PC-9 (cell line): Measurements from ENCODE around the gene BAG1. TPM values are rescaled to one million over a fixed set of nuclear protein-coding genes. Genes with fewer than 3 reads are reported as not detected.
A peak's percentile ranks its signal among the peaks of the same experiment; 100 is the strongest.

Experiments used
- BruUV-seq: library from RNA; stranded (reverse); fragments of 400-500 nt; replicated peaks from 2 replicates; lab custom pipeline; 2021; lab: Mats Ljungman, UMichigan
- CTCF ChIA-PET: fragments of 300-600 bp; sonication (Branson Sonifier 250); formaldehyde crosslinking; loops from one replicate; lab custom pipeline; 2022; ENCODE audit warnings: antibody characterized with exemption; lab: Charles Lee
- POLR2A ChIA-PET: fragments of 300-600 bp; sonication (Branson Sonifier 250); formaldehyde crosslinking; loops from one replicate; lab custom pipeline; 2022; ENCODE audit warnings: antibody characterized with exemption; ENCODE audit not compliant: unreplicated experiment; lab: Charles Lee
- DNase-seq, 2 experiments: peaks; one replicate each; pipeline versions ENCODE4 v3.0.0 to v3.0.0-alpha.2; 2015 to 2022; ENCODE audit warnings: mixed read lengths in 1 of 2
- H2AFZ ChIP-seq: fragments of 200-600 bp; sonication (generic); 2 replicates; pipeline ENCODE4 v1.8.1; 2017; ENCODE audit warnings: antibody characterized with exemption
- H3F3A ChIP-seq: fragments of 200-600 bp; sonication (generic); 2 replicates; pipeline ENCODE4 v1.8.1; 2017; ENCODE audit warnings: antibody characterized with exemption, mild to moderate bottlenecking, low read depth; ENCODE audit not compliant: insufficient read depth
- H3K27ac ChIP-seq: fragments of 200-600 bp; sonication (generic); 2 replicates; pipeline ENCODE4 v1.6.1; 2016; ENCODE audit warnings: mixed run types
- H3K27me3 ChIP-seq: fragments of 200-600 bp; sonication (generic); 2 replicates; pipeline ENCODE4 v1.6.1; 2016; ENCODE audit warnings: low read depth, mixed run types; ENCODE audit not compliant: insufficient read depth
- H3K36me3 ChIP-seq: fragments of 200-600 bp; sonication (generic); 2 replicates; pipeline ENCODE4 v1.6.1; 2016; ENCODE audit warnings: low read depth, mixed run types
- H3K4me1 ChIP-seq: fragments of 200-600 bp; sonication (generic); replicated peaks from 2 replicates; pipeline ENCODE4 v1.6.1; 2016; ENCODE audit warnings: mixed run types; ENCODE audit not compliant: insufficient read depth
- H3K4me2 ChIP-seq: fragments of 200-600 bp; sonication (generic); 2 replicates; pipeline ENCODE4 v1.6.1; 2017; ENCODE audit warnings: mixed run types
- H3K4me3 ChIP-seq: fragments of 200-600 bp; sonication (generic); 2 replicates; pipeline ENCODE4 v1.6.1; 2016; ENCODE audit warnings: mixed run types
- H3K79me2 ChIP-seq: fragments of 200-600 bp; sonication (generic); 2 replicates; pipeline ENCODE4 v1.6.1; 2017; ENCODE audit warnings: low read depth, mixed run types
- H3K9me2 ChIP-seq: fragments of 200-600 bp; sonication (generic); 2 replicates; pipeline ENCODE4 v1.8.1; 2017; ENCODE audit warnings: mild to moderate bottlenecking; ENCODE audit not compliant: insufficient read depth
- H3K9me3 ChIP-seq: fragments of 200-600 bp; sonication (generic); 2 replicates; pipeline ENCODE4 v1.8.1; 2016; ENCODE audit warnings: low read depth; ENCODE audit not compliant: insufficient read depth
- H4K20me1 ChIP-seq: fragments of 200-600 bp; sonication (generic); 2 replicates; pipeline ENCODE4 v1.8.1; 2017; ENCODE audit not compliant: insufficient read depth
- CTCF ChIP-seq: fragments of 200-600 bp; sonication (generic); conservative IDR thresholded peaks from 2 replicates; pipeline ENCODE4 v1.6.1; 2017; ENCODE audit warnings: mixed run types, antibody characterized with exemption, mild to moderate bottlenecking, moderate library complexity
- EZH2 ChIP-seq: fragments of 200-600 bp; sonication (generic); IDR thresholded peaks from 2 replicates; pipeline ENCODE4 v1.8.0; 2017; ENCODE audit warnings: antibody characterized with exemption, low read depth
- intact Hi-C: fragments of 100-400 bp; cut with micrococcal nuclease; formaldehyde crosslinking; loops from one replicate; pipeline ENCODE4 v1.10.0; 2022; ENCODE audit not compliant: unreplicated experiment
- total RNA-seq: library from RNA; stranded (reverse); gene quantifications from 2 replicates; pipeline ENCODE4 v1.2.3, GENCODE V29; 2021

Gene BAG1
- total RNA-seq, 1 experiment from 2014 or later, result 21.9 TPM

GRCh38 chr9:33290247-33291030, 25.9 kb upstream of the BAG1 start, which contains the start of gene NFX1:
Gene NFX1 (plus strand): TSS chr9:33290516. CDS start chr9:33290573, 57 bp downstream.
- no peaks in the 10 kb centered on the region for H3K36me3 ChIP-seq
- peak within 1 kb of the TSS; percentile 95 for H3K27ac ChIP-seq
- peak within 1 kb of the TSS; percentile 82 for H2AFZ ChIP-seq
- no peaks in the 10 kb centered on the region for H3K27me3 ChIP-seq
- H3K79me2 ChIP-seq, result peaks cover 41% of the 10 kb centered on the region
- H3K9me3 ChIP-seq, result no peaks in the 10 kb centered on the region
- H3F3A ChIP-seq, result peaks cover 11% of the 10 kb centered on the region; the same call in 1 of the 2 replicates
- H4K20me1 ChIP-seq, result peaks cover 4% of the 10 kb centered on the region; the same call in 1 of the 2 replicates
- H3K9me2 ChIP-seq, result no peaks in the 10 kb centered on the region
- ChIA-PET CTCF (interaction anchor here (0.6 to 1.0 kb wide), 2 partner anchors 86 to 162 kb away, joined by 3 to 4 read pairs; no protein-coding TSS in a partner anchor), POLR2A (interaction anchor here (0.6 to 0.9 kb wide), 5 partner anchors 15 to 1361 kb away, joined by 3 to 6 read pairs (median 5); no protein-coding TSS in a partner anchor)
- no peaks in the 10 kb centered on the region; the same call in 1 of the 2 replicates for H3K4me1 ChIP-seq
- intact Hi-C loops, result loop anchor here (1.0 to 10.0 kb wide), 3 partner anchors 61 to 334 kb away; no protein-coding TSS in a partner anchor
- peak within 1 kb of the TSS; percentile 75 for H3K4me3 ChIP-seq
- peak within 1 kb of the TSS; percentile 93 for H3K4me2 ChIP-seq
- TF ChIP-seq EZH2 (no peak), CTCF (no peak)
- peak; percentile 84 to 90 for DNase-seq
- BruUV-seq, result TSS peak; percentile 50

- Histone ChIP-seq H3K27me3 (no peaks in the 10 kb centered on the region), H3K4me3 (peak overlapping the region; percentile 75), H3K4me2 (peak overlapping the region; percentile 82), H3K9me2 (no peaks in the 10 kb centered on the region), H3K9me3 (no peaks in the 10 kb centered on the region), H3K79me2 (peaks cover 38% of the 10 kb centered on the region), H4K20me1 (peaks cover 4% of the 10 kb centered on the region; the same call in 1 of the 2 replicates), H3F3A (peaks cover 11% of the 10 kb centered on the region; the same call in 1 of the 2 replicates), H3K27ac (peak overlapping the region; percentile 95), H3K36me3 (no peaks in the 10 kb centered on the region), H3K4me1 (no peaks in the 10 kb centered on the region; the same call in 1 of the 2 replicates), H2AFZ (peak overlapping the region; percentile 79; the same call in 1 of the 2 replicates)
- intact Hi-C loops, result loop anchor here (1.0 to 10.0 kb wide), 3 partner anchors 61 to 335 kb away; no protein-coding TSS in a partner anchor
- TF ChIP-seq CTCF, result no peak
- no peak for TF ChIP-seq EZH2
- CTCF ChIA-PET, result interaction anchor here (0.6 to 1.0 kb wide), 2 partner anchors 86 to 163 kb away, joined by 3 to 4 read pairs; no protein-coding TSS in a partner anchor
- POLR2A ChIA-PET, result interaction anchor here (0.6 to 0.9 kb wide), 2 partner anchors 14 to 58 kb away, joined by 3 to 4 read pairs; no protein-coding TSS in a partner anchor
- TSS peak; percentile 79 for BruUV-seq
- DNase-seq, result no peak
Measured at GRCh38 chr9:33289936-33290246, 25.4 kb upstream of the BAG1 start.

DNA sequence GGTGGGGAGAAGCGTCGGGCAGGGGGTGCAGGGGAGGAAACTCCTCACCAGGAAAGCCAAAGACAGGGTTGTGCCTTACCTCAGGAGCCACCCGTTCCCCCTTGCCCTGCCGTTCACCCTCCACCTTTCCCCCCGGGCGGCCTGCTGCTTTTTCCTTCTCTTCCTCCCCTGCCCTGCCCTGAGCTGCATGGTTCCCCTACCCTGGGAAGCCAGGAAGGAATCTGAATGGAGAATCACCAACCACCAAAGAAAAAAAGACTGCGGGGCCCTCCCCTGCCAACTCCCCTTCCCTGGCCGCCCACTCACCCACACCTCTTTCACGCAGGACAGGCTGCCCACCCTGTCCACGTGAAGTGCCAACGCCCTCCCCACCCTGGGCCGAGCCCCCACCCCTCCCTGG, 25.0 kb upstream of the BAG1 start:
- peaks cover 34% of the 10 kb centered on the region for H3K79me2 ChIP-seq
- BruUV-seq, result no TSS peak
- peak overlapping the region; percentile 82 for H3K4me2 ChIP-seq
- H3K9me2 ChIP-seq, result no peaks in the 10 kb centered on the region
- no peaks in the 10 kb centered on the region; the same call in 1 of the 2 replicates for H3K4me1 ChIP-seq
- ChIA-PET POLR2A (interaction anchor here (0.6 to 0.9 kb wide), 2 partner anchors 14 to 58 kb away, joined by 3 to 4 read pairs; no protein-coding TSS in a partner anchor), CTCF (interaction anchor here (1.0 kb wide), 1 partner anchor 163 kb away, joined by 4 read pairs; no protein-coding TSS in a partner anchor)
- intact Hi-C loops, result no loop called here
- no peak for DNase-seq
- H3K36me3 ChIP-seq, result no peaks in the 10 kb centered on the region
- no peak overlapping the region; the same call in 1 of the 2 replicates for H2AFZ ChIP-seq
- H3F3A ChIP-seq, result peaks cover 11% of the 10 kb centered on the region; the same call in 1 of the 2 replicates
- H3K9me3 ChIP-seq, result no peaks in the 10 kb centered on the region
- H3K27me3 ChIP-seq, result no peaks in the 10 kb centered on the region
- peak overlapping the region; percentile 75 for H3K4me3 ChIP-seq
- H3K27ac ChIP-seq, result peak overlapping the region; percentile 95
- no peak for TF ChIP-seq CTCF
- TF ChIP-seq EZH2, result no peak
- peaks cover 4% of the 10 kb centered on the region; the same call in 1 of the 2 replicates for H4K20me1 ChIP-seq
